GM12892 (cell line): ENCODE measurements around the gene PRKCZ.

Source experiments
- POLR2A ChIP-seq: IDR thresholded peaks from 2 replicates; pipeline ENCODE4 v1.6.1; 2011; ENCODE audit warnings: low read depth, low read length, control low read depth
- POLR2AphosphoS5 ChIP-seq: IDR thresholded peaks from 2 replicates; pipeline ENCODE4 v1.6.1; 2011; ENCODE audit warnings: low read depth, low read length, control low read depth

DNA sequence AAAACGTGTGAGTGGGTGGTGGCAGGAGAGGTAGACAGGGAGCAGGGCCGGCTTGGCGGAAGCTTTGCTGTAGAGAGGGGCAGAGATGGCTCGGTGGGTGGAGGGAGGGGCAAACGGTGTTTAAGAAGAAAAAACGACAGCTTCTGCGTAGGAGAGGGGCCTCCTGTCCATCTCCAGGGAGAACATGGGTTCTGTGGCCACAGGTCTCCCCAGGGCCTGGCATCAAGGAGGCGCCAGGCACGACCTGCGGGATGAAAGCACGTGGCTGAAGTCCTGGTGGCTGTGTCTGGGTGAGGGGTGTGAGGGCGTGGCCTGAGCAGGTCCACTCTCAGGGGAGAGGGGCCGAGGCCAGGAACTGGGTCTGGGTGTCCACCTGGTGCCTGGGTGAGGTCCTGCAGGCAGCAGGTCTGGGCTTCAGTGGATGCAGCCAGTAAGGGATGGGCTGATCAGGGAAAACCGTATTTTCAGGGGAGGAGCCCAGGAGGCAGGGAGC is 940 bp upstream of the PRKCZ start:
- TF ChIP-seq POLR2AphosphoS5 (no peak), POLR2A (no peak)
